ENCODE measurements around the gene USP6.
"Not testable (repeated sequence)": the region's sequence is repeated elsewhere in the genome, so short reads cannot be mapped to it uniquely, and the experiment has no call there.

Gene USP6

DNA sequence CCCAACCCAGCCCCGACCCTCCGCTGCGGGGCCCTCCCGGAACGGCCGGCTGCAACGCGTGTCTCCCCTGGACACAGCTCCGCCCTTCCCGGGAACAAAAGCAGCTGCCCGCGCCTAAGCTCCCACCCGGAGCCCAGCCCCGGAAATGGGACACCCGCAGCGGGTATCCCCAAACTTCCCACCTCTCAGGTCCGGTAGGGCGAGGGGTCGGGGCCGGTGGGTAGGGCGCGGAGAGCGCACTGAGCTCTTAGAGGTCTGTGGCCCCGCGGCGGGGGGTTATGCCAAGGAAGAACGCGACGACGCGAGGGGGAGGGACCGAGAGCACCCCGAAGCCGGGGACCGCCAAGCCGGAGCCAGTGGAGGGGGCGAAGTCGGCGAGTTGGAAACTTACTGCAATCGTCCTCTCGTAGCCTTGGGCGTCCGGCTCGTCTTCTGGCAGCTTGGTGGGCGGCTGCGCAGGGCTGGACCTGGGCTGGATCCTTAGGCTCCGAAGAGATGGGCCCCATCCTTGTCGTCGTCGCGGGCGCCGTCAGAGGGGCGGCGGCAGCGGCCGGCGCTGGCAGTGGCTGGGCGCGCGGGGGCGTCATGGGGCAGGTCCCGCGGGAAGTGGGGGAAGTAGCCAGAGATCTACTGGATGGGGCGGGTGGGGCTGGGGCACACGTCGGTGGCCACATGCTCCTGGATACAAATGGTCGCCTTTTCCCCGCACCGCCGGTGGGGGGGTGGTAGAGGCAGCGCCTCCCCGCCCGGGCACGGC is 6.9 kb downstream of the USP6 start:
- peak; percentile 3 for DNase-seq

DNA sequence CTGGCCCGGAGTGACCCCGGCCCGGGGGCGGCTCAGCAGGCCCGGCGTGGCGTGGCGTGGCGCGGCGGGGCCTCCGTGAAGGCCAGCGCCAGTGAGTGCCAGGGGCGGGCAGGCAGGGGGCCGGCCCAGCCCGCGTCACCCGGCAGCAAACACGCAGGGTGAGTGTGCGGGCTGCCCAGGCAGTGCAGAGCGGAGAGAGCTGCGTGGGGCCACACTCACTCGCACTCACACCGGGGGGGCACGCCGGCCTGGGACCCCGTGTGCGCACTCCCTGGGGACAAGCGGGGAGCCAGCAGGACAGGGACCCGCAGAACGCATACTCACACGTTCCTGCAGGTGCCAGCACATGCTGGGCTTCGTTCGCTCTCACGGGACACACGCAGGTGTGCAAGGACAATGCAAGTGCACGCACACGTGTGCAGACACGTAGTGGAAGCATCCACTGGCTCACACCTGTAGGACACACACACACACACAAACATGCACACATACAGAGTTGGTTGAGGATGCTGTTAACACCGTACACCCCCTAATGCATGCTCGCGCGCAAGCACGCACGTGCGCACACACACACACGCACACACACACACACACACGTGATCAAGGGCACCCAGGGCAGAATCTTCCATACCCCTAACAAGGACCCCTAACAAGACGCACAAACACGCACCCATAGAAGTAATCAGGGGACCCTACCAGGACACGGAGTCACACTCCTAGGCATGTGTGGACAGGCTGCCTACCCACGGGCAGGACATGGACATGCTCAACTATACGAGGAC is 7.7 kb downstream of the USP6 start:
- no peak for DNase-seq

DNA sequence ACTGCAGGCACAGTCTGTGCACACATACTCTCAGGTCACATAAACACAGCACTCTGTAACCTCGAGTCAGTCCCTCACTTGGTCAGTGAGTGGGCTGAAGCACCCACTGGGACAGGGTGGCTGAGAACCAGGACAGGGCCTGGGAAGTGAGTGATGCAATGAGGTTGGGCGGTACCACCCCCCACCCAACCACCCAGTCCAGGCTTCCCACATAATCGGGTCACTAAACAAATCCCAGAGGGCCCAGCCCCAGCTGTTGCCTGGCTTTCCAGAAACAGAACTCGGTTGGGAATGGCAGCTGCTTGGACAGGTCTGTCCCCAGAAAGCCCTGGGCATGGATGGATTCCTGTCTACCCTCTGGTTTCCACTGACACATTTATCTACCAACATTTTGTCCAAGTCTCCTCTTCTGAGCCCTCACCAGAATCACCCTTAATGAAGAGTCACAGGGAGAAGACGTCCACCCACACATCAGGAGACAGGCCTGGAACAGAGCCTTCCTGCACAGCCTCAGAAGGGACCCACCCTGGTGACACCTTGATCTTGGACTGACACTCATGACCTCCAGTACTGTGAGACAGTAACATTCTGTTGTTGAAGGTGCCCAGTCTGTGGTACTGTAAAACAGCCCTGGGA is 8.4 kb downstream of the USP6 start:
- not testable (repeated sequence) for DNase-seq

DNA sequence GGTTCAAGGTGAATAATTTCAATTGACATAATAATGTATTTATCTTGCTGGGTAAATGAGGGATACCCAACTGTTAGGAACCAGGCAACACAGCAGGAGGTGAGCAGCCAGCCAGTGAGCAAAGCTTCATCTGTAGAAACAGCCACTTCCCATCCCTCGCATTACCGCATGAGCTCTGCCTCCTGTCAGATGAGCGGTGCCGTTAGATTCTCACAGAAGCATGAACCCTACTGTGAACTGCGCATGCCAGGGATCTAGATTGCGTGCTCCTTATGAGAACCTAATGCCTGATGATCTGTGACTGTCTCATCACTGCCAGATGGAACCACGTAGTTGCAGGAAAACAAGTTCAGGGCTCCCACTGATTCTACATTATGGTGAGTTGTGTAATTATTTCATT is 9.1 kb downstream of the USP6 start:
- not testable (repeated sequence) for DNase-seq

DNA sequence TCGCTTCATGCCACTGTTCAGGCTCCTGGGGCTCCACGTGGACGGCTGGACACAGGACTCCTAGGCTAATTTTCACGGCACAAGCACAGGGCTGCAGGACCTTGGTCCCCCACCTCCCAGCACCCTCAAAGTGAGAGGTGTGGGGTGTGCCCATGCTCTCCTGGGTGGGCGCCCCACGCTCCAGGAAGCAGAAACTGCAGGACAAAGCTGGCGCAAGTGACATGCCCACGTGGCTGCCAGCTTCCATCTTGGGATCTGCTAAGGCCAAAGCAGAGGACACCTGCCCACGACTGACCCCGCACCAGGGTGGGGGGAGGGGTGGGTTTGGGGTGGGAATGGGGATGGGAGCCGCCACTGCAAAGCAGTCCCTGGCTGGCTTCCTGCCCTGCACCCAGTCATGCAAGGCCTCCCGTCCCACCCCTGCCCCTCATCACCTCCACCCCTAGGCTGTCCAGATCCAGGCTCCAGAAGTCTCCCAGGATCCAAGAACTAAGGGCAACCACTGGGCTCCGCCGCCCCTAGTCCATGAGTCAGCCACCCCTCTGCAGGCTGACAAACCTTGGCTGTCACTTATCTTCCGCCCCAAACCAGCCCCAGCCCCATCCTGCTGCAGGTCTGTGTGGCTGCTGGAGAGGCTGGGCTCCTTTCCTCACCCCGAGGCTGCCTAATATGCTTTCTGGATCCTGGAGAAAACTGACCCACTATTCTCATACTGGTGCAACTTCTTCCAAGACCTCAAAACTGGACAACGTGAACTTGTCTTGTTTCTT is 11.1 kb downstream of the USP6 start:
- DNase-seq, result no peak

DNA sequence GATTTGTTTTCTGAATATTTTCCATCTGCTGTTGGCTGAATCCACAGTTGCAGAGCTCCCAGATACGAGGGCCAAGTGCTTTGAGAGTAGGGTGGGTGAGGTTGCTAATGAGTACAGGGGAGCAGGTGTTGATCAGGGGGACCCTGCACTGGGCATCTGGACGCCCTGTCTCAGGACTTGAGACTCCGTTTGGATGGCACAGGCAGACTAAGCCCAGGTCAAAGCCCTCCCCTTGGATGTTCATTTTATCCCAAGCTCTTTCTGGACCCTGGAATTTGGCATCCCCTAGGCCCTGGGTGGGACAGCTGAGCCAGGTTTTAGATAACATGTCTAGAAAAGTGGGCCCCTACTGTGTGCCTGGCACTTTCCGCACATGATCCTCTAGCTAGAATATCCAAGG is 12.1 kb downstream of the USP6 start:
- no peak for DNase-seq

DNA sequence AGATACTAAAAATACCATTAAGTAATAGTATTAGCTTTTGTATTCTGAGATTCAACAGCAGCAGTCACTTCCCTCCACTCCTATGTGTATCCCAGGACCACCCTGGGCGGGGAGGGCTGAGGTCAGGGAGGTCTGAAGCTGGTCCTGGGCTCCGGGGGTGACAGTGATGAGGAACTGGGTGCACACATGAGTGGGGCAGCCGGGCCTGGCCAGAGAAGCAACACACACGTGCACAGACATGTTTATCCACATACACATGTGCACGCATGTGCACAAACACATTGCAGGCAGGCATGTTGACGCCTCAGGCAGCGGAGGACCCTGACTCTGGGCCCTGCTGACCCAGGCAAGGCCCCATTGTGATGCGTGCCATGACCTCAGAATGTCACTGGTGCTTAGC is 12.6 kb downstream of the USP6 start:
- DNase-seq, result not testable (repeated sequence)

DNA sequence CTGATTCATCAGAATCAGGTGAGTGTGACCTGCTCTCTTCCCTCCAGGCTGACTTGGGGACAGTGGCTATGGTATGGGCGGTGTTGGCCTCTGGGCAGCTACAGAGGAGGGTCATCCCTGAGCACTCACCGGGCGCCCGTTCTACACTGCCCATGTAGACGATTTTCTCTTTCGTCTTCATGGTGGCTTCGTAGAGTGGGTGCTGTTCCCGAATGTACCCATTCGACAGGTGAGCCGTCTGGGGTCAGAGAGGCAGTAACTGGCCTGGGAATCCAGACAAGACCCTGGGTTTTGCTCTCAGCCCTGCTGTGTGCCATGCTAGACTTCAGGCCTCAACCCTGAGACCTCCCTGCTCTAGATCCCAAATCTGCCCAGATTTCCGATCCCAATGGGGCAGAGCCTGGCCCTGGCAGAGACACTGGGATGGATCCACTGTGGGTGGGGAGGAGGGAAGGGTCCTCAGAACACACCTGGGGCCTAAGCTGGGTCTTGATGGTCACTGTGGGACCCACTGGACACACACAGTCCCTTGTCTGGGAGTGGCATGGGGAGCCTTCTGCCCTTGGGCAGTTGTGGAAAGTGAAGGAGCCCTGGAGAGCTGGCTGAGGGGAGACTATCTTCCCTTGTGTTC is 13.2 kb downstream of the USP6 start:
- no peak for DNase-seq

DNA sequence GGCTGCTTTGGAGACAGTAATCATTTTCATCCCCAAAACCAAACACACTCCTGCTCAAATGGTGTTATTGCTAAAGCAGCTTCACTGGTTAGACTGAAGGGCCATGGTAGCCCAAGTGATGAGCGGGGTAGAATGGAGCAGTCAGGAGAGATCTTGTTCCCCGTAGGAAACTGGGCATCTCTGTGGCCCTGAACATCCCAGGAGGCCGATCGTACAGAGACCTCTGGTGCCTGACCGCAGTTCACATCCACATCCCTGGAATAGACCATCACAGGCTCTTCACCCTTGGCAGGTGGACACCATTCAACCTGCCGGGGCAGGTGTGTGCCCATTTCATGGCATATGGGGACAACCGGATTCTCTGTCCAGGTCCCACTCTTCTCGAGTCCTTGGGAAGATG is 13.9 kb downstream of the USP6 start:
- not testable (repeated sequence) for DNase-seq

DNA sequence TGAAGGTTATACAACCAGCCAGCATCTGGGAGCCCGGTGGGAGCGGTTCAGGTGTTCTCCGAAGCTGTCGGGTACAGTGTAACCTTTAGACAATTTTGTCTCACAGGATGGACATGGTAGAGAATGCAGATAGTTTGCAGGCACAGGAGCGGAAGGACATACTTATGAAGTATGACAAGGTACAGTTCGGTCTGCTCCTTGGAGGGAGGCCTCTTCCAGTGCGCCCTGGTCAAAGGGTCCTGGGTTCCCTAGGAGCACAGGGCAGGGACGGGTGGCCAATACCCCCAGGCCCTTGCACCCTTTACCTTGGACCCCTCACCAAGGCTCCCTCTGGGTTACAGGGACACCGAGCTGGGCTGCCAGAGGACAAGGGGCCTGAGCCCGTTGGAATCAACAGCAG is 14.4 kb downstream of the USP6 start:
- not testable (repeated sequence) for DNase-seq

DNA sequence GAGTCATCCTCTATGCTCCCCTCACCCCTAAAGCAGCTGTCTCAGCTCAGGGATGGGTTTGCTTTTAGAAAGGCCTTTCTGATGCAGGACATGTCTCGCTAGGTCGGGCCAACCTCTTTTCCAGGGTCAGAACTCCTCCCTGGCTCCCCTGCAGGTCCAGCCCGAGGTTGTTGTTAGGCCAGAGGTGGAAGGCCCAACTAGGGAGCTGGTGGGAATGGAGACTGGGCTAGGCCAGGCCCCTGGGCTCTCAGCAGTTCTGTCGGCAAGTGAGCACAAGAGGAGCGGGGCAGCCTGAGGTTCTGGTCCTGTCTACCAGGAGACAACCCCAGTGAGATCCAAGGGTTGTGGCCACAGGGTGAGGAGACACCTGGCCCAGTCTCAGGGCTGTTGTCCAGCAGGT is 14.9 kb downstream of the USP6 start:
- not testable (repeated sequence) for DNase-seq

DNA sequence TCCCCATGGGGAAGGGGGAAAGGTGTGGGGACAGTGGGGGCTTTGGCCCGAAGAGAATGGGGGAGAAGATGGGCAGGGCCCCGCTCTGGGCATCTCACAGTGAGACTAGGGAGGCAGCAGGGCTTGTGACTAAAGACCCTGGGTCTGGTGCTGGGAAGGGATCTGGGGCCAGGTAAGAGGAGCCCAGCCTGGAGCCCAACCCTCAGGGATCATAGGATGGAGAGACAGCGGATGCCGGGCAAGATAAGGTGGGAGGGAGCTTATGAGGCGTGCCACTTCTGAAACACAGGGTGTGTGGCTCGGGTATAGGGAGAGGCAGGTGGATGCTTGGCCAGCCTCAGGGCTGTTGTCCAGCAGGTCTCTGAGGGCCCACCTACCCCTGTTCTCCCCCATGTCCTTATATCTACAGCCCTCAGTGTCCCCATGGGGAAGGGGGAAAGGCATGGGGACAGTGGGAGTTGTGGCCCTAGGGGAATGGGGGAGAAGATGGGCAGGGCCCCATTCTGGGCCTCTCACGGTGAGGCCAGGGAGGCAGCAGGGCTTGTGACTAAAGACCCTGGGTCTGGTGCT is 15.4 kb downstream of the USP6 start:
- no peak for DNase-seq

DNA sequence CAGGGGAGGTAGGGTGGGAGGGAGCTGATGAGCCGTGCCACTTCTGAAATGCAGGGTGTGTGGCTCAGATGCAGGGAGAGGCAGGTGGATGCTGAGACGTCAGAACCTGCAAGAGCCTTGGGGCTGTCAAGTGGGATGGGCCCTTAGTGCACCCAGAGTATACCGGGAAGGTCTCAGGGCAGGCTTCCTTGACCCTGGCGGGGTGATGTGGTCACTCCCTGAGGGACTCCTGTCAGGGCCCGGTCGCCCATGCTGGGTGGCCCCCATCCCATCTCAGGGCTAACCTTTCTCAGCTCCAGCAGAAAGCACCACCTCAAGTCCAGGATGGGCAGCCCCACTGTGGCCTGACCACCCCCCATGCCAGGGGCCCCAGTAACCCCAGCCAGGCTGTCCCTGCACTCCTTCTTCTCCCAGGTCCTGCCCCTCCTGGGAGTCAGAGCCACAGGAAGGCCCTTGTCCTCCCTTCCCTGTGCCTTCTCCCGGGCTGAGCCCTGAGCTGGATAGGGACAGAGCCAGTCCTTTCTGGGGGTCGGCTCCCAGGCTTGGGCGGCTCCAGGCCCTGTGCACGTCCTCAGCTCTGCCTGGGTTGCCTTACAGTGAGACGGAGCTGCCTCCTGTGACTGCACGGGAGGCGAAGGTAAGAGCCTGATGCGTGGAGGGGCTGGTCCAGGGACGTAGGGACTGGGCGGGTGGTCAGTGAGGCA is 16.1 kb downstream of the USP6 start:
- DNase-seq, result not testable (repeated sequence)

DNA sequence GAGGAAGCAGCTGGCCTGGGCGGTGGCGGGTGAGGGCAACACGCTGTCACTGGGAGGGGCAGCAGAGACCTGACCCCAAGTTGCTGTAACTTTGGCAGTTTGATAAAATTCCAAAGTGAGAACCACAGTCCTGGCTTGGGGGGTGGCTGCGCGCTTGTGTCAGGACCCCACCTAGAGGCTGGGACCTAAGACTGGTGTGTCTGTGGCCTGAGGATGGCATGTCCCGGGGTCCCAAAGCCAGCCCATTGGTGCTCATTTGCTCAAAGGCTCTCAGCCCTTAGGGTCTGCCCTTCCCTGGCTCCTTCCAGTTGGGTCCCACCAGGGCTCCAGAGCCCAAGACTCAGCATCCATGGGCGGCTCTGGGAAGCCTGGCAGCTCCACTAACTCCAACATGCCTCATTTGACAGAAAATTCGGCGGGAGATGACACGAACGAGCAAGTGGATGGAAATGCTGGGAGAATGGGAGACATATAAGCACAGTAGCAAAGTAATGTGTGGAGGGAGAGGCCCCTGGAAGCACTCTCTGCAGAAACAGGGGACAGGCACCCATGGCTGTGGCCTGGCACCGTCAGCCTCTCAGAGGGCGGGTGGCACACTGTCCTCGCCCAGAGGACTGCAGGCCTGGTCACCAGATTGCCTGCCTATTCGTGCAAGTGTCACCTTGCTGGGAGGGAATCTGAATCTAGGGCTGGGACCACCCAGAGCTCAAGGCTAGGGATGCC is 16.8 kb downstream of the USP6 start:
- DNase-seq, result not testable (repeated sequence)

DNA sequence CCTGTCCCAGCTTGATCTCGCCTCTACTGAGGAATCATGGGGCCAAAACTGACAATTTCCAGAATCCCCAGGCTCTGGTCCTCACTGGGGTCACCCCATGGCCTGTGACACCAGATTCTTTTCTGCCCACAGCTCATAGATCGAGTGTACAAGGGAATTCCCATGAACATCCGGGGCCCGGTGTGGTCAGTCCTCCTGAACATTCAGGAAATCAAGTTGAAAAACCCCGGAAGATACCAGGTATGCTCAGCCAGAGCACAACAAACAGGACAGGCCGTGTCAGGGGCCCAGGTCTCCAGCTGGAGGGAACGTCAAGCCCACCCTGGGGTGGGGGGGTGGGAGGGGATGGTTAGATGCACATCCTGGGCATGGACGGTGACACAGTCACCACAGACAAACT is 17.5 kb downstream of the USP6 start:
- no peak for DNase-seq

DNA sequence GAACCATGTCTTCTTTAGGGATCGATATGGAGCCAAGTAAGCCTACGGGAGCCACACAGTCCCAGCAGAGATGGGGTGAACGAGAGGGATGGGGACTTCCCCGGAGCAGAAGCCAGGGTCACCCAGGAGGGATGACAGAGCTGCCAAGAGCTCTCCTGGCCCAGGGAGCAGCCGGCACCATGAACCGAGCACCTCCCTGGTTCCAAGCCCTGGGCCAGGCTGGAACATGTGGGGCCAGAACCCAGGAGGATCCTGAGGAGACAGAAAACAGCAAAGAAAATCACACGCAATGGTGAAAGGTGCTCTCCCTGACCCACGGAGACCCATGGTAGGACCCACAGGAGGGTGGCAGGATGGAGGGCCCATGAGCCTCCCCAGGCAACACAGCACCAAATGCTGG is 18.1 kb downstream of the USP6 start:
- DNase-seq, result not testable (repeated sequence)

DNA sequence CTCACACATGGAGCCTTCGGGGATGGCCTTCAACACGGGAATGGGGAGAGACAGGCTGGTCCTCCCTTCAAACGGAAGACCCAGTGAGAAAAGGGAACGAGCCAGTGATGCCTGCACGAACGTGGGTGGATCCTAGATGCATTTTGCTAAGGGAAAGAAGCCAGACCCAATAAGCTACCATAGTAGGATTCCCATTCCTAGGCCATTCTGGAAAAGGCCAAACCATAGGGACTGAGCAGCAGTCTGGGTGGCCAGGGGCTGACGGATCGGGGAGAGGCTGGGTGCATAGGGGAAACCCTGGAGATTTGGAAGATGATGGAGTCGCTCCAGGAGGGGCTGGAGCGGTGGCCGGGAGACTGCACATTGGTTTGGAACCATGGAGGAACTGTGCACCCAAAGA is 18.7 kb downstream of the USP6 start:
- not testable (repeated sequence) for DNase-seq

DNA sequence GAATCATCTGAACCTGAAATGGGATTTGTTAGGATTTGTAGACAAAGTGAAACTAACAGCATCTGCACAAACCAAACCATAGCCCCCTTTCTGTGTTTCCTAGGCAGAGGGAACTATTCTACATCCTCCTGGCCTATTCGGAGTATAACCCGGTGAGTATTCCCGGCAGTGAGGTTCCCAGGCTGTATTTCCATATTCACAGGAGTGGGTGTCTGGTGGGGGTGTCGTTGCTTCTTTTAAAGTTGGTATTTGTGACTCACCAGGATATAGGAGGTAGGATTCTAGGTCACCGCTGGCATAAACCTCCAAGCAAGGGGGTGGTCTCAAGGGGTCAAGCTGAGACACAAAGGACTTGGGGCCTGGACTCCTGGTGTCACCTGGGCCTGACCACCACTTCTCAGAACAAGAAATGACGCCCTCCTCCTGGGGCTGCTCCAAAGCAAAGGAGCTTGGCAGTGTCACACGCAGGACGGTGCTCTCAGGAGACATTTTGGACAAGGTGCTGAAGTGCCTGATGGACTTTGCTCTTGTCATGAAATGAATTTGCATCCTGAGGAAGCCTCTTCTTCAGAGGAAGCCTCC is 19.4 kb downstream of the USP6 start:
- DNase-seq, result not testable (repeated sequence)

DNA sequence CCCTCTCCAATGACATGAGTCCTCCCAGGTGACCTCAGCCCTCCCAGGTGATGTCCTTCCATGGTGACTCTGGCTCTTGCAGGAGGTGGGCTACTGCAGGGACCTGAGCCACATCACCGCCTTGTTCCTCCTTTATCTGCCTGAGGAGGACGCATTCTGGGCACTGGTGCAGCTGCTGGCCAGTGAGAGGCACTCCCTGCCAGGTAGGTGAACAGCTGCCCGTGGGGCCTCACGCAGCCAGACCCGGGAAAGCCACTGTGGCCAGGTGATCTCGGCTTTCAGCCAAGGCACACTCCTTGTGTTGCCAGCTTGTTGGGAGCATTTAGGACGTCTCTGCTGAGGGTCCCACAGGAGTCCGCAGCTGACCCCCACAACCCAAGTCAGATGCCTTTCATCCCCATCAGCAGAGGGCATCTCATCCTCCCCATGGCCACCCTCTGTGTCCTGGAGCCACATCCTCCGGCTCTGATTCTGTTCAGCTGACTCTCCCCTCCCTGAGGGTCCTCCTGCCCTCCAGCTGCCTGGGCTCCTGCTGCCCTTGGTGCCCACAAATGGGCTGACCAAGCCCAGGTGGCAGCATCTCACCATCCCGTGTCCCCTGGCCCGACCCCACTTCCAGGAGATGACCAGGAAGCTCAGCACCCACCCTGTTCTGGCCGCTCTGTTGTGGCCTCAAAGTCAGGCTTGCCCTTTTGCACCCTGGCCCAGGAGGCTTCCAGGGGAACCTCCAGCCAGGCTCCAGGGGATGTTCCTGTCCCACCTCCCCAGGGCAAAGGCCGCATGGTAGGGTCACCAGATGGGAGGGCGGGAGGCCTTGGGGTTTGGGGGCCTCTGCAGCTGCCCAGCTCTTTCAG is 20.1 kb downstream of the USP6 start:
- no peak for DNase-seq
